Fibroblast of skin of left biceps (primary cell): ENCODE measurements around the gene GPR141.

Source experiments
- DNase-seq, 2 experiments: peaks; one replicate each; pipeline ENCODE4 v3.0.0-alpha.2; 2013; ENCODE audit warnings: low read depth in 2 of 2

The GPR141 gene

GRCh38 chr7:37732253-37732652 is 48.7 kb downstream of the GPR141 start:
- DNase-seq, result no peak

DNA sequence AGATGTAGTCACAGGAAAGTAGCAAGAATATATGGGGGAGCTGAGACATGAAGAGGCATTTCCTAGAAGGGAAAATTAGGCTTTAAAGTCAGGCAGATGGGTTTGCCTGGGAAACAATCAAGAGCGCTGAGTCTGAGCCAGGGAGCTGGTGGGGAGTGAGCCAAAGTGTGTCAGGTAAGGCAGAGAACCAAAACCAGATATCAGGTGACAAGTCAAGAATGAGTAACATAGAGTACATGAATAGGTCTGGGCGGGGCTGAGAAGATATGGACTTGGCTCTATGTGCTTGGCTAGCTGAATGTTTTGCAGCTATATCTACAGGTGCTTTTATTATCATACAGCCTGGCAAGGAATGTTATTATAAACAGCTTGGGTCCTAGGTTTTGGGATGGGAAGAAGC is 49.3 kb downstream of the GPR141 start:
- DNase-seq, result no peak

DNA sequence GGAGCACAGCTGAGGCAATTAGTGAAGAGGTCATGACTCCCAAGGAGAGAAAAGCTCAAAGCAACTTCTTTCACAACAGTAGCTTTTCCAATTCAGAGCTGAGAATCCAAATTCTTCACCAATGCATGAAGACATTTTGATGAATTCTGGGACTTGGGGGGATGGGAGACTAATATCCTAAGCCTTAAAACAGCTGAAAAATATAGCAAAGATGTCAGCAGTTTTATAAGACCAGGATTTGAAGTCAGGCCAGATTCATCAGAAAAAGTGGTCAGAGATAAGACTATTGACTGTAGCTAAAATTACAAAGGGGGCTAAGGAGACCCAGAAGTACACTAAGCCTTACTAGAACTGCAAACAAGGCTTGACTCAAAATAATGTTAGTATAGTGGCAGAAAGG is 51.6 kb downstream of the GPR141 start:
- DNase-seq, result no peak

- no peak for DNase-seq
Observed at GRCh38 chr7:37738321-37738720, 54.8 kb downstream of the GPR141 start.

- DNase-seq, result no peak
Observed at GRCh38 chr7:37740398-37740797, 56.8 kb downstream of the GPR141 start.

- DNase-seq, result no peak
Observed at GRCh38 chr7:37741776-37742175, 58.2 kb downstream of the GPR141 start.

GRCh38 chr7:37751096-37751495 is 67.5 kb downstream of the GPR141 start:
- DNase-seq, result no peak

- DNase-seq, result no peak
Observed at GRCh38 chr7:37753398-37754050, 70.0 kb downstream of the GPR141 start.

GRCh38 chr7:37756797-37757551 is 73.4 kb downstream of the GPR141 start:
- DNase-seq, result no peak

- no peak for DNase-seq
Observed at GRCh38 chr7:37757563-37757962, 74.0 kb downstream of the GPR141 start.

DNA sequence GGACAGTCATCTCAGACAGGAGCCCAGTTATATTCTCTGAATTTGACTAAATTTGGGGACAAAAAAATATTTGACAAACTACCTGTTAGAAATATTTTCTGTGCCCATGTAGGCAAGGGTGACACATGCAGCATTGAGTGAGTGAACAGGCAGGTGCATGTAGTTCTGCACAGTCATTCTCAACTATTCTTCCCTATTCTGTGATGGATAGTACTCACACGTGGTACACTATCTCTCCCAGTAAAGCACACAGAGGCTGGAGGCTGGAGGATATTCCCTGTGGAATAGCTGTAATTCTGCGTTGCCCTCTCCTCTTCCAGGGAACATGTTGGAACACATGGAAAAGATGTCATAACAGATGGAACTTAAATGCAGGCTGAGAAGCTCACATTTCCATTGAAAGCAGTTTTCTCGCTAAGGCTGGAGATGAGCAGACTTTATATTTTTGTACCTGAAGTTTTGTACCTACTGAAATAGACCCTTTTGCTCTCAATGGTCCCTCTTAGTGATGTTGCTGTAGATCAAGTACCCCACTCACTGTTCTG is 75.0 kb downstream of the GPR141 start:
- no peak for DNase-seq

DNA sequence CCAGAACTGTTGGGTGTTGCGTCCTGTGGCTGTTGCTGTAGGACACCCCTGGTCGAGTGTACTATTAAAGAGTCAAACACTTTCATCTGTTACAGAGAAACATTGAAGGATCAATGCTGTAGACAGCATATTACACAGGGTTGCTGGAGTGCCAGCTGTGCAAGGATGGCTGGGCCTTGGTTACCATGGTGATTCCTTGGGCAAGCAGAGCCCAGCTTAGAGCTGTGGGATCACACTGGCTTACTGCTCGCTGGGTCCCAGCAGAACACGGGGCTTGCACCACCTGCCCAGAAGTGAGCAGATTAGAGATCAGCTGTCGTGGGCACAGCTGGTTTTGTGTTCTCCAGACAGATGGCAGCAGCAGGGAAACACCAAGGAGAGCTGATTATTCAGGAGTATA is 76.0 kb downstream of the GPR141 start:
- no peak for DNase-seq

- no peak for DNase-seq
Observed at GRCh38 chr7:37765421-37765829, 81.9 kb downstream of the GPR141 start.

DNA sequence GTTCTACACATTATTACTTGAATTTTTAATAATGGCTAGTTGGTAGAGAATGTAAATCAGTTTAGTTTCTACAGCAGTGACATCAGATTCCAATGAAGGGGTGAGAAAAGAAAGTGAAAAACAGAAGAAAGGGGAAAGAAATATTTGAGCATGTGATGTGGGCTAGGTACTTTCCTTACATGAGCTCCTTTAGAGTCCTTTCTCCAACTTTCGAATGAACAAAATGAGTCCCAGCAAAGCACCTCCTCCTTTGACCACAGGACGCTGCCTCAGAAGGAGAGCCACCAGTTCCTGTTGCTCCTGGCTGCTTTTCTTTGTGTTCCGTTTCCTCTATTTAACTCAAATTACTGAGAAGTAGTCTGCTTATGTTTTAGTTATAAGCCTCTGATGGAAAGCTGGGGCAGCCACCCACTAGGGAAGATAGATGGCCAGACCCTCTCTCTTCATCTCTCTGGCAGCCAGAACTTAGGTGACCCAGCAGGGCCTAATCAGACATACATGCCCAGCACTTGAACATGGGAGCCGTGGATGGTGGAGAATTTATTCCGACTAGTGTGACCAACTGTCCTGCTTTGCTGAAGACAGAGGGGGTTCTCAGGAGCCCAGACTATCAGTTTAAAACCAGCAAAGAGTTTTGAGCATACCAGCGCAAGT is 82.4 kb downstream of the GPR141 start:
- no peak for DNase-seq

- no peak for DNase-seq
Observed at GRCh38 chr7:37768611-37769010, 85.0 kb downstream of the GPR141 start.

DNA sequence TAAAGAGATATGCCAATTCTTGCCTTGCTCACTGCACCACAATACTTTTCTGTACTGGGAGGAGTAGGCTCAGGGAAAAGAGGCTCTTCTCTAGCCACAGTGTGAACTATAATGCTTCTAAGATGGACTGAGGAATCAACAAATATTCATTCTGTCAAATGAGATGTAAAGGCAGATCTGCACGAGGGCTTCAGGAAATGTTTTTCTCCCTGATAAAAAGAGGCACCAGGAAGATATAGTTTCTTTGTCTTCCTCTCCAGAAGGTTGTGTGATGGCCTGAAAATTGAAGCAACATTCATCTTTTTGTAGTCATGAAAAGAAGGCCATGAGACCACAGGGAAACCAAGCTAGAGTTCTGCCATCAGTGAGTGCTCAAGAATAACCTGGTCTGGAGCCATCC is 85.7 kb downstream of the GPR141 start:
- no peak for DNase-seq

DNA sequence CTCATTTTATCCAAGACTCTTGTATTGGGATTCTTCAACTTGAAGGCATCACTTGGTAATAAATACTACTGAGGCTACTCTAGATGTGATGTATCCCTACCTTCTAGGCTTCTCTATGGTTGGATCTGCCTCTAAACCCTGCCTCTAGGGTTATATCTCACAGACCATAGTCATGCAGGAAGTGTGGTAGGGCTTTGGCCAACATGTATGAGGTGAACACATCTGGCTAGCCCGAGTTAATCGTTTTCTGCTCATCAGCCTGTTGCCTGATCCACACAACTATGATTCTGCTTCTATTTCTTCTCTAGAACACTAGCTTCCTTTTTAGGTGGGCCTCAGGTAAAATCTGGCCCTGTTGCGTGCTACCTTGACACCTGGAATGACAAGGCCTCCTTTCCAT is 86.2 kb downstream of the GPR141 start:
- DNase-seq, result no peak

DNA sequence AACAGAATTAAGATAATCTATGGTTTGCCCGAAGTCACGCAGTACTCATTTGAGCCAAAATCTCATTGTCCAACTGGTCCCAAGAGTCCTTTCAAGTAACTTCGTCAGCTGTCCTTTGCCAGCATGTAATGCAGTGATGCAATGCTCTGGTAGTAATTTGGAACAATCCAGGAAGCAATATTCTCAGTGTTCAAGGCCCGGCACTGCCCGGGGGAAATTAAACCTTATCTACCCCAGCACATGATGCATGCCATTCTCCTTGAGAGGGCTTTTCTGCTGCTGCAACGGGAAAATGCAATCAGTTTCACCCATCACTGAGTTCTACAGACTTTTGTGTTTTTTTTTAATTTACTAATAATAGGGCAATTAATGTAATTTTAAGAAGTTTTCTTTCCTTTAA is 87.3 kb downstream of the GPR141 start:
- DNase-seq, result no peak

- DNase-seq, result no peak
Observed at GRCh38 chr7:37771342-37771741, 87.8 kb downstream of the GPR141 start.

DNA sequence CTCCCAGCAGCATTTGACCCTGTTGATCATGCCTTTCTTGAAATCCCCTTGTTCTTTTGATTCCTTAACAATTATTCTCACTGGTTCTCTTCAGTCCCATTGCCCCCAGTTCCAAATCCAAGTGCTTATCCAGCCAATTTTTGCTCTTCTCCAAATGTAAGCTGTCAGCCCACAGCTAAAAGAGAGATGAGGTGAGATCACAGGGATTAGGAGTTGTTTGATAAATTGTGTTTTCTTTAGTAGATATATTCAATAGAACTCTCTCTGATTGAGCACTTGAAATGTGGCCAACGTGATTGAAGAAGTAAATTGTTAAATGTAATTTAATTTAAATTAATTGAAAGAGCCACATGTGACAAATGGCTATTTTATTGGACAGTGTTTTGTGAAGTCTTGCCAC is 88.2 kb downstream of the GPR141 start:
- no peak for DNase-seq

DNA sequence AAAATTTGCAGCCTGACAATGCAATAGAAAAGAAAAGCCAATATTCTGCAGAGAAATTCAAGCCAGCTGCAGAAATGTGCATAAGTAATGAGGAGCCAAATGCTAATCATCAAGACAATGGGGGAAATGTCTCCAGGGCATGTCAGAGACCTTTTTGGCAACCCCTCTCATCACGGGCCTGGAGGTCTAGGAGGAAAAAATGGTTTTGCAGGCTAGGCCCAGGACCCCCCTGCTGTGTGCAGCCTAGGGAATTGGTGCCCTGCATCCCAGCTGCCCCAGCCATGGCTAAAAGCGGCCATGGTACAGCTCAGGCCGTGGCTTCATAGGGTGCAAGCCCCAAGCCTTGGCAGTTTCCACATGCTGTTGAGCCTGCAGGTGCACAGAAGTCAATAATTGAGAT is 92.4 kb downstream of the GPR141 start:
- no peak for DNase-seq

DNA sequence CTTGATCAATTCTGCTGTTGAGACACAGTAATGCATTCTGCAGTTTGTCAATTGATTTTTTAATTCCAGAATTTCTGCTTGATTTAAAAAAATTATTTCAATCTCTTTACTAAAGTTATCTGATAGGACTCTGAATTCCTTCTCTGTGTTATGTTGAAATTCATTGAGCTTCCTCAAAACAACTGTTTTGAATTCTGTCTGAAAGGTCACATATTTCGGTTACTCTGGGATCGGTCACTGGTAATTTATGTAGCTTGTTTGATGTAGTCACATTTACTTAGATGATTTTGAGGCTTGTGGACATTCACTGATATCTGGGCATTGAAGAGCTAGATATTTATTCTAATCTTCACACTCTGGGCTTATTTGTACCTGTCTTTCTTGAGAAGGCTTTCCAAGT is 97.6 kb downstream of the GPR141 start:
- DNase-seq, result no peak

DNA sequence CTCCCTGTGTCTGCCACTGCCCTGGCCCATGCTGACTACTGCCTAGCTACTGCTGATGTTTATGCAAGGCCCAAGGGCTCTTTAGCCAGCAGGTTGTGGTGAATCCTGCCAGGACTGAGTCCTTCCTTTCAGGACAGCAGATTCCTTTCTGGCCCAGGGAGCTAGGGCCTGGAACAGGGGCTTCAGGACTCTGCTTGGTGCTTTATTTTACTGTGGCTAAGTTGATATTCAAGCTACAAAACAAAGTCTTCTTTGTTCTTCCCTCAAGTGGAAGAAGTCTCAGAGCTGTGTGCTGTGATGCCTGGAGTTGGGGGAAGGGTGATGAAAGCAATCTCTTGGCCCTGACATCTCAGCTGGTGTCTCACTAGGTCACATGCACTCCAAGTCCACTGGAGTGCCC is 98.6 kb downstream of the GPR141 start:
- no peak for DNase-seq
